H1 (cell line): ENCODE results near the gene OTOF. TPM values are rescaled to one million over a fixed set of nuclear protein-coding genes. Genes with fewer than 3 reads are reported as not detected.

ENCODE experiments used
- USF2 ChIP-seq: IDR thresholded peaks from 2 replicates; pipeline ENCODE4 v1.6.1; 2011; ENCODE audit warnings: low read length, improper control_type of control experiment
- polyA plus RNA-seq, 7 experiments: library from polyadenylated mRNA; depleted of rRNA in 3 of 7; stranded (reverse) in 5 of 7; unstranded in 2 of 7; fragments of >200 nt in 5 of 7; fragments of 200-250 nt in 2 of 7; gene quantifications; 1 replicate in 5 of 7; 2 replicates in 1 of 7; 4 replicates in 1 of 7; pipeline versions ENCODE4 v1.2.1 to v1.2.3, GENCODE V29; 2011 to 2013; ENCODE audit warnings: missing spikeins in 2 of 7, mixed read lengths in 2 of 7
- total RNA-seq: library from RNA; stranded (reverse); fragmentation: NEBNext Ultra II Directional; extraction: Animal tissue kit (Norgen Biotek cat#: 25700); gene quantifications from 2 replicates; pipeline ENCODE4 v1.2.1, GENCODE V29; 2021

OTOF gene
- total and polyA plus RNA-seq, 2 of the 8 experiments (the other 6 are each of a cell fraction or from before 2014, with no cell fraction given): 0.06 TPM; not detected in 1

GRCh38 chr2:26457695-26458364 lies 20.1 kb downstream of the OTOF start (continued):
- TF ChIP-seq USF2: no peak
